Breast epithelium (tissue), 3 donors: ENCODE results near the gene SPATA9.

ENCODE experiments used
- CTCF ChIP-seq, 3 donors: fragments of 450-650 bp; IDR thresholded peaks; one replicate each; pipeline ENCODE4 v1.5.1; 2016 to 2017; ENCODE audit warnings: antibody characterized with exemption in 3 of 3, mild to moderate bottlenecking in 3 of 3, moderate library complexity in 3 of 3
- POLR2A ChIP-seq: fragments of 450-650 bp; IDR thresholded peaks from one replicate; pipeline ENCODE4 v1.6.1; 2016; ENCODE audit warnings: antibody characterized with exemption, mild to moderate bottlenecking, moderate library complexity
- POLR2AphosphoS5 ChIP-seq, 3 donors: sonication (generic); formaldehyde crosslinking; IDR thresholded peaks; one replicate each; pipeline ENCODE4 v1.6.1; 2017; ENCODE audit warnings: antibody characterized with exemption in 3 of 3

- TF ChIP-seq POLR2A (no peak), CTCF (IDR thresholded peaks at IDR 0.05) (no peak), POLR2AphosphoS5 (IDR thresholded peaks at IDR 0.05) (no peak)
These were observed 54.6 kb downstream of the SPATA9 start for GRCh38 chr5:95627971-95628810.
